B cell (primary cell): ENCODE measurements around the gene XPA.

Source experiments
- EZH2 ChIP-seq: IDR thresholded peaks from 2 replicates; pipeline ENCODE4 v1.6.1; 2012; ENCODE audit warnings: borderline replicate concordance, low read depth, mild to moderate bottlenecking, moderate library complexity, low read length; ENCODE audit not compliant: insufficient read depth, poor library complexity, severe bottlenecking
- TF ChIP-seq, protein P1 (sequence below): fragments of 200-600 bp; IDR thresholded peaks from one replicate; pipeline ENCODE4 v1.8.0; 2022; ENCODE audit warnings: antibody characterized with exemption, mild to moderate bottlenecking

DNA sequence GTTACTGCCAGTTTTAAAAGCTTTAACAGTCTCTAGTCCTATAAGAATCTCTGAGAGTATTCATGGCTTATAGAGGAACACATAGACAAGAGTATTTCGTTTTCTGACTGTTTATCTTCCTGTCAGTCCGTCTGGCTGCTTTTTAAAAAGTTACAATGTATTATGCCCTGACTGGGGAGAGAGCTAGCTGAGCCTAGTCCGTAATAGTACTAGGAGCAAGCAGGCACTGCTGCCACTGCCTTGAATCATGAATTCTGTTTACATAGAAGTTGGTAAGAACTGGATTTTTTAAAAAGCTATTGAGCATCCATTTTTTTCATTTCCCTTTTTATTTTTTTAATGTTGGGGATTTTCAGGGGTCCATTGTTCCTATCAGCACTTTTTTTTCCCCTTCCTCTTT, 26.6 kb downstream of the XPA start:
- TF ChIP-seq, protein P1, sequence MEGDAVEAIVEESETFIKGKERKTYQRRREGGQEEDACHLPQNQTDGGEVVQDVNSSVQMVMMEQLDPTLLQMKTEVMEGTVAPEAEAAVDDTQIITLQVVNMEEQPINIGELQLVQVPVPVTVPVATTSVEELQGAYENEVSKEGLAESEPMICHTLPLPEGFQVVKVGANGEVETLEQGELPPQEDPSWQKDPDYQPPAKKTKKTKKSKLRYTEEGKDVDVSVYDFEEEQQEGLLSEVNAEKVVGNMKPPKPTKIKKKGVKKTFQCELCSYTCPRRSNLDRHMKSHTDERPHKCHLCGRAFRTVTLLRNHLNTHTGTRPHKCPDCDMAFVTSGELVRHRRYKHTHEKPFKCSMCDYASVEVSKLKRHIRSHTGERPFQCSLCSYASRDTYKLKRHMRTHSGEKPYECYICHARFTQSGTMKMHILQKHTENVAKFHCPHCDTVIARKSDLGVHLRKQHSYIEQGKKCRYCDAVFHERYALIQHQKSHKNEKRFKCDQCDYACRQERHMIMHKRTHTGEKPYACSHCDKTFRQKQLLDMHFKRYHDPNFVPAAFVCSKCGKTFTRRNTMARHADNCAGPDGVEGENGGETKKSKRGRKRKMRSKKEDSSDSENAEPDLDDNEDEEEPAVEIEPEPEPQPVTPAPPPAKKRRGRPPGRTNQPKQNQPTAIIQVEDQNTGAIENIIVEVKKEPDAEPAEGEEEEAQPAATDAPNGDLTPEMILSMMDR = no peak
- no peak for TF ChIP-seq EZH2
